Parietal lobe (tissue), 1 donor: ENCODE data around the gene AP1G2. TPM values are rescaled to one million over a fixed set of nuclear protein-coding genes. Genes with fewer than 3 reads are reported as not detected.

ENCODE experiments used
- total RNA-seq: library from RNA; depleted of rRNA; stranded (reverse); fragments of >200 nt; gene quantifications from one replicate; pipeline ENCODE4 v1.2.3, GENCODE V29; 2014

AP1G2 gene
- 41.9 TPM for total RNA-seq

GRCh38 chr14:23567186-23568020, at the start of gene AP1G2:
Gene AP1G2, minus strand, starts transcription at chr14:23567791. Its CDS starts 477 bp downstream, at chr14:23567314.

GRCh38 chr14:23578560-23579310, 11.1 kb upstream of the AP1G2 start, which contains the start of gene JPH4:
Gene JPH4, minus strand, starts transcription at chr14:23578790. Its CDS starts 1,337 bp downstream, at chr14:23577453.

GRCh38 chr14:23555882-23556699, 11.5 kb downstream of the AP1G2 start, which contains the start of gene THTPA:
Gene THTPA, plus strand, starts transcription at chr14:23556271. Its CDS starts 487 bp downstream, at chr14:23556758.

GRCh38 chr14:23551266-23552028, 16.1 kb downstream of the AP1G2 start, which contains the start of gene ZFHX2:
Gene ZFHX2, minus strand, starts transcription at chr14:23551765. Its CDS starts 16,440 bp downstream, at chr14:23535325.

Other genes with a start within 250 kb of the AP1G2 start
- gene PABPN1, start 246.3 kb downstream of the AP1G2 start, total RNA-seq = 94.8 TPM
- 164 TPM for gene SLC22A17, start 214.9 kb downstream of the AP1G2 start, total RNA-seq
- 24.1 TPM for gene EFS, start 202.6 kb downstream of the AP1G2 start, total RNA-seq
- gene IL25, start 195.0 kb downstream of the AP1G2 start, total RNA-seq = not detected
- gene CMTM5, start 190.7 kb downstream of the AP1G2 start, total RNA-seq = 1.3 TPM
- gene MYH6, start 159.5 kb downstream of the AP1G2 start, total RNA-seq = not detected
- 0.31 TPM for gene MYH7, start 132.1 kb downstream of the AP1G2 start, total RNA-seq
- gene NGDN, start 98.1 kb downstream of the AP1G2 start, total RNA-seq = 46.3 TPM
- 5.0 TPM for gene ZFHX2, start 16.0 kb downstream of the AP1G2 start, total RNA-seq
- 16.9 TPM for gene THTPA, start 11.5 kb downstream of the AP1G2 start, total RNA-seq
- gene JPH4, start 11.0 kb upstream of the AP1G2 start, total RNA-seq = 50.1 TPM
- not detected for gene DHRS2, start 68.6 kb upstream of the AP1G2 start, total RNA-seq